ENCODE results near the gene JAG1.
"Not testable (repeated sequence)": the region's sequence is repeated elsewhere in the genome, so short reads cannot be mapped to it uniquely, and the experiment has no call there.

The JAG1 gene

DNA sequence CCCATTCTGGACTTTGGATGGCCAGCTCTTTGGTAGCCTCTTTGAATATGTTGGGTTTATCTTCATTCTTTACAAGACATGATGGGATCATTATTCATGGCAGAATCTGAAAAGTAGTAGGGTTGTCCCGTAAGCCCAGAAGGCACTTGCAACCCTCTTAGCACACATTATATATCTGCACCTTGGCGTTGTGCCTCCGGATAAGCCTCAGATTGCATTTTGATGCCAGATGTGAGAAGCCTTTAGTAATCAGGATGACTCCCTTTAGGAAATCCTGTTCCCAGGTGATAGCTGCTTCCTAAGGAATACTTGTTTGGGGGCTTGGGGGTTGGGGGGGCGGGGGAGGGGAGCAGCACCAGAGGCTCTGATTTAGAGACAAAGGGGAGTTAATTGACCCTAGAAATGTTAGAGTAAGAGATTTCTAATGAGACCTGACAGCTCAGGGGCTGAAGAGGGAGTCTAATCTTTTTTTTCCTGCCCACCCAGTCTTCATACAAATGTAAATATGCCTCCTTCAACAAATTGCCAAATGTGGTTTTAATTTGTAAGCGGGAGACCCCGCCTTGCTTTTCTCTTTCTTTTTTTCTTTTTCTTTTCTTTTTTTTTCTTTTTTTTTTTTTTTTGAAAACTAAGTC lies 55.1 kb downstream of the JAG1 start:
- DNase-seq (ENCODE audit: extremely low read depth, low read depth) = no peak
- TF ChIP-seq, protein P1, sequence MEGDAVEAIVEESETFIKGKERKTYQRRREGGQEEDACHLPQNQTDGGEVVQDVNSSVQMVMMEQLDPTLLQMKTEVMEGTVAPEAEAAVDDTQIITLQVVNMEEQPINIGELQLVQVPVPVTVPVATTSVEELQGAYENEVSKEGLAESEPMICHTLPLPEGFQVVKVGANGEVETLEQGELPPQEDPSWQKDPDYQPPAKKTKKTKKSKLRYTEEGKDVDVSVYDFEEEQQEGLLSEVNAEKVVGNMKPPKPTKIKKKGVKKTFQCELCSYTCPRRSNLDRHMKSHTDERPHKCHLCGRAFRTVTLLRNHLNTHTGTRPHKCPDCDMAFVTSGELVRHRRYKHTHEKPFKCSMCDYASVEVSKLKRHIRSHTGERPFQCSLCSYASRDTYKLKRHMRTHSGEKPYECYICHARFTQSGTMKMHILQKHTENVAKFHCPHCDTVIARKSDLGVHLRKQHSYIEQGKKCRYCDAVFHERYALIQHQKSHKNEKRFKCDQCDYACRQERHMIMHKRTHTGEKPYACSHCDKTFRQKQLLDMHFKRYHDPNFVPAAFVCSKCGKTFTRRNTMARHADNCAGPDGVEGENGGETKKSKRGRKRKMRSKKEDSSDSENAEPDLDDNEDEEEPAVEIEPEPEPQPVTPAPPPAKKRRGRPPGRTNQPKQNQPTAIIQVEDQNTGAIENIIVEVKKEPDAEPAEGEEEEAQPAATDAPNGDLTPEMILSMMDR (IDR thresholded peaks at IDR 0.05; ENCODE audit: low read depth, low read length) = no peak

DNA sequence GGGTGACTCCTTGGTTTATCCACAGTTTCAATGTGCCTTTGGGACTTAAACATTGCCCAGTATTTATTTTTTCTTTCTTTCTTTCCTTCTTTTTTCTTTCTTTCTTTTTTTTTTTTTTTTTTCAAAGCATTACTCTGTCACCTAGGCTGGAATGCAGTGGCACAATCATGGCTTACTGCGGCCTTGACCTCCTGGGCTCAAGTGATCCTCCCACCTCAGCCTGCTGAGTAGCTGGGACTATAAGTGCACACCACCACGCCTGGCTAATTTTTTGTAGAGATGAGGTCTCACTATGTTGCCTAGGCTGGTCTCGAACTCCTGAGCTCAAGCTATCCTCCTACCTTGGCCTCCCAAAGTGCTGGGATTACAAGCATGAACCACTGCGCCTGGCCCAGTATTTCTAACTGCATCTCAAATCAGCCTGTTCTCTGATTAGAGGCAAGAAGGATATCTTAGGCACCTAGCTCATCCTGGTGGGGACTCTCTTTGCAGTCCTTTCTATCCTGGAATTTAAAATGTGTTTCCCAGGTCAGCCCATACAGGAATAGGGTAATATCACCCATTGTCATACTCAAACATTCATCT lies 56.2 kb downstream of the JAG1 start:
- not testable (repeated sequence) for DNase-seq (ENCODE audit: extremely low read depth, low read depth)

DNA sequence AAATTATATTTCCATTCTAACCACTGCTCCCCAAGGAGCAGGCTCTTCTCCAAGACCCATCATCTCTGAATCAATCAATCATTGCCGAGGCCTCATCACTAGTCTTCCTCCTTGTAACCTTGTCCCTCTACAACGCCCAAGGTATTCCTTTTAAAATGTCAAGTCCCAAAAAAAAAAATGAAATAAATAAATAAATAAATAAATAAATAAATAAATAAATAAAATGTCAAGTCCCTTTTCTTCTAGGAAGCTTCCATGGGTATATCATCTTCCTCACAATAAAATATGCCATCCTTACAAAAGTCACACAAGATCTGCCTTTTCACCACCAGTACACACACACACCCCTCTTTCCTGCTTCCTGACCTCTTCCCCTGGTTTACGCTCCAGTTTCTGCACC lies 57.6 kb downstream of the JAG1 start:
- TF ChIP-seq, protein P1 (IDR thresholded peaks at IDR 0.05; ENCODE audit: low read depth, low read length) = no peak
- no peak for DNase-seq (ENCODE audit: extremely low read depth, low read depth)

- DNase-seq (ENCODE audit: extremely low read depth, low read depth) = no peak
- TF ChIP-seq, protein P1 (IDR thresholded peaks at IDR 0.05; ENCODE audit: low read depth, low read length) = no peak
Observed at GRCh38 chr20:10613911-10614310, 59.9 kb downstream of the JAG1 start.

DNA sequence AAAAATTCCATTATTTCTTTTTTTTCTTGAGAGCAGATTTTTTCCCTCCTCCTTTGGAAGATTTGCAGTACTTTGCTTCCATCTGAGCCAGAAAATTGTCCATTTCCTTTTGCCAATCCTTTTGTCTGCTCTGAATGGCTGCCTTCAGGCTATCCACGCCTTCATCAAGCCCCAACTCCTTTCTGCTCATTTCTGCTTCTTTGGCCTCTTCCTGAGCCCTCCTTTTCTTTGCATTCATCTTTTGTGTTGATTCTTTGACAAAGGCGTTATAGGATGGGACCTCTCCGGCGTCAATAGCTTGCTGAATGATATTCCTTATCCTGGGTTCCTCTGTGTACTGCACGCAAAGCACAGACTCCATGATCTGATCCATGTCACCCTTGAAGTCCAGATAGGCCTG lies 60.4 kb downstream of the JAG1 start:
- DNase-seq (ENCODE audit: extremely low read depth, low read depth) = not testable (repeated sequence)

DNA sequence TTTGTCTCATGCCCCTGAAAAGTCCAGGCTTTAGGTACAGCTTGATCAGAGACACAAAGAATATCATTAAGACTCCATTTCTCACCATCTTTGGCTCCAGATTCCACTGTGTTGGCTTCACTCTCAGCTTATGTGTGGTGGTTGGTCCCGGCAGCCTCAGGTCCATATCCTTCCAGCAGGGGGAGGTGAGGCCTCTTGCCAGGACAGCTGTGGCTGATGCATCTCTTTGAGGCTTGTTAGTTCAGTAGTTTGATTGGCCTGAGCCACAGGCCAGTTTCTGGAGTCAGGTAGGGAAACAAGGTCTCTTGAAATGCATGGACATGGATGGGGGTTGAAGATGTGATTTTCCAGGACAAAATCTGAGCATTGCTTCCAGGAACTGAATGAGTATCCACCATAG lies 62.4 kb downstream of the JAG1 start:
- no peak for DNase-seq (ENCODE audit: extremely low read depth, low read depth)
- TF ChIP-seq, protein P1 (IDR thresholded peaks at IDR 0.05; ENCODE audit: low read depth, low read length) = peak; percentile 30

- TF ChIP-seq, protein P1 (IDR thresholded peaks at IDR 0.05; ENCODE audit: low read depth, low read length) = no peak
- no peak for DNase-seq (ENCODE audit: extremely low read depth, low read depth)
Observed at GRCh38 chr20:10610251-10610650, 63.5 kb downstream of the JAG1 start.

DNA sequence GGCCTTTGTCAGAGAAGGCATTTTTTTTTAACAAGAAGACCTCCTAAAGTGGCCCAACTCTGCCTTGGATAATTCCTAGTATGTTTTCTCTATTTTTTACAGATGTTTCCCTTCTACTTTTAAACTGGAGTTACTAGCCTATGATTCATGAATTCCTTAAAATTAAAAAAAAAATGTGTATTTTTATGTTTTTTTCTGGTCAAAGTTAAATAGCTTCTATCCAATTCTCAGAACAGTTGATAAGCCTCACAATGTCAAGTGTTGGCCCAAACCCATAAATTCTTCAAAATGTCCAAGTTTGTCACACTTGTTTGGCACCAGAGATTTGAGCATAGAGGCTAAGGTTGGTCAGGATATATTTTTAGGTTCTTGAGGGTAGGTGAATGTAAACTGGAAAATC lies 64.0 kb downstream of the JAG1 start:
- no peak for DNase-seq (ENCODE audit: extremely low read depth, low read depth)
- TF ChIP-seq, protein P1 (IDR thresholded peaks at IDR 0.05; ENCODE audit: low read depth, low read length) = no peak
